BJ (cell line): ENCODE measurements around the gene NFKBIB. TPM values are rescaled to one million over a fixed set of nuclear protein-coding genes. Genes with fewer than 3 reads are reported as not detected.

Source experiments
- CTCF ChIA-PET: fragments of 350-600 bp; formaldehyde crosslinking; extraction: SDS; loops from one replicate; lab custom pipeline; 2021; ENCODE audit warnings: antibody characterized with exemption, inconsistent platforms; lab: Yijun Ruan, JAX
- POLR2A ChIA-PET: fragments of 300-600 bp; sonication (Branson Sonifier 250); formaldehyde crosslinking; extraction: SDS; loops from one replicate; lab custom pipeline; 2021; ENCODE audit warnings: antibody characterized with exemption; lab: Charles Lee
- DNase-seq: peaks from one replicate; pipeline ENCODE4 v3.0.0-alpha.2; 2011; ENCODE audit warnings: low read depth
- H3K27me3 ChIP-seq: 2 replicates; pipeline ENCODE4 v1.6.0; 2011; ENCODE audit warnings: low read length; ENCODE audit not compliant: control insufficient read depth, insufficient read depth
- H3K36me3 ChIP-seq: 2 replicates; pipeline ENCODE4 v1.5.1; 2011; ENCODE audit warnings: low read length; ENCODE audit not compliant: control insufficient read depth, insufficient read depth
- H3K4me3 ChIP-seq: 2 replicates; pipeline ENCODE4 v1.5.1; 2011; ENCODE audit warnings: low read depth, mild to moderate bottlenecking, control low read depth, low read length
- polyA plus RNA-seq: library from polyadenylated mRNA; depleted of rRNA; stranded (reverse); fragments of >200 nt; gene quantifications from 2 replicates; pipeline ENCODE4 v1.2.3, GENCODE V29; 2011
- TF ChIP-seq, protein P1 (sequence below): IDR thresholded peaks from 2 replicates; pipeline ENCODE4 v1.5.1; 2011; ENCODE audit warnings: low read depth, mild to moderate bottlenecking, control low read depth, inconsistent platforms, low read length, moderate library complexity; ENCODE audit not compliant: insufficient read depth

The NFKBIB gene
- polyA plus RNA-seq, 1 experiment = 20.6 TPM

DNA sequence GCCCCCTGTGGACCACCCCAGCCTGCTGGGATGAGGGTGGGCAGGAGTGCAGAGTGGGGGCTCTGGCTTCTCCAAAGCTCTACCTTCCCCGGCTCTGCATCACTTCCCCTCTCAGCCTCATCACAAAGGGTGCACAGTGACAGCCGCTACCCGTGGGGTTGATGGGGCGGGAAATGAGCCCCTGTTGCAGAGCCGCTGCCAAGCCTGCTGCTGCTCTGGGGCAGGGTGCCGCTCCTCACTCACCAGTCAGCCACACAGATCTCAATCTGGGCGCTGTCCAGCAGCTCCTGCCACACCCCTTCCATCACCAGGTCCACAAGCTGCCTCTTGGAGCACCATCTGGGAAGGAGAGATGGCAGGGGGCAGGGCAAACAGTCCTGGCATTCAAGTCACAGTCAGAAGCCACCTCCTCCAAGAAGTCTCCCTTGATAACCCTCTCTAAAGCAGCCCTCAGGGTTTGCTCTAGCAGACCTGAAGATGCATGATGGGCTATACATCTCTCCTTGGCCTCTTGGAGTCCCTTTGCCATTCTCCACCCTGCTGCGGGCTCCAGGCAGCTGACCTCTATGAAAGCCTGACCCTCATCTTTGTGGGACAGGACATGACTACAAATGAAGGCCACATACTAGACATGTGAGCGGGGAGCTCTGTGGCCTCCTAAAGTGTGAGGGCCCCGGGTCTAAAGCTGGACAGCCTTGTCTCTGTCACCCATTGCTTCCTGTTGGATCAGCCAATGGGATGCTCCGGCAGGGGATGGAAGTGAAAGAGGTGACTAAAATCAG, 46.7 kb downstream of the NFKBIB start:
- no peak overlapping the region for H3K4me3 ChIP-seq
- CTCF ChIA-PET = interaction anchor here (2.3 kb wide), 1 partner anchor 16 kb away, joined by 7 read pairs; no protein-coding TSS in a partner anchor
- H3K27me3 ChIP-seq = no peaks in the 10 kb centered on the region
- DNase-seq = no peak
- peaks cover 5% of the 10 kb centered on the region for H3K36me3 ChIP-seq
- TF ChIP-seq, protein P1, sequence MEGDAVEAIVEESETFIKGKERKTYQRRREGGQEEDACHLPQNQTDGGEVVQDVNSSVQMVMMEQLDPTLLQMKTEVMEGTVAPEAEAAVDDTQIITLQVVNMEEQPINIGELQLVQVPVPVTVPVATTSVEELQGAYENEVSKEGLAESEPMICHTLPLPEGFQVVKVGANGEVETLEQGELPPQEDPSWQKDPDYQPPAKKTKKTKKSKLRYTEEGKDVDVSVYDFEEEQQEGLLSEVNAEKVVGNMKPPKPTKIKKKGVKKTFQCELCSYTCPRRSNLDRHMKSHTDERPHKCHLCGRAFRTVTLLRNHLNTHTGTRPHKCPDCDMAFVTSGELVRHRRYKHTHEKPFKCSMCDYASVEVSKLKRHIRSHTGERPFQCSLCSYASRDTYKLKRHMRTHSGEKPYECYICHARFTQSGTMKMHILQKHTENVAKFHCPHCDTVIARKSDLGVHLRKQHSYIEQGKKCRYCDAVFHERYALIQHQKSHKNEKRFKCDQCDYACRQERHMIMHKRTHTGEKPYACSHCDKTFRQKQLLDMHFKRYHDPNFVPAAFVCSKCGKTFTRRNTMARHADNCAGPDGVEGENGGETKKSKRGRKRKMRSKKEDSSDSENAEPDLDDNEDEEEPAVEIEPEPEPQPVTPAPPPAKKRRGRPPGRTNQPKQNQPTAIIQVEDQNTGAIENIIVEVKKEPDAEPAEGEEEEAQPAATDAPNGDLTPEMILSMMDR = no peak
- POLR2A ChIA-PET = no interaction called here

DNA sequence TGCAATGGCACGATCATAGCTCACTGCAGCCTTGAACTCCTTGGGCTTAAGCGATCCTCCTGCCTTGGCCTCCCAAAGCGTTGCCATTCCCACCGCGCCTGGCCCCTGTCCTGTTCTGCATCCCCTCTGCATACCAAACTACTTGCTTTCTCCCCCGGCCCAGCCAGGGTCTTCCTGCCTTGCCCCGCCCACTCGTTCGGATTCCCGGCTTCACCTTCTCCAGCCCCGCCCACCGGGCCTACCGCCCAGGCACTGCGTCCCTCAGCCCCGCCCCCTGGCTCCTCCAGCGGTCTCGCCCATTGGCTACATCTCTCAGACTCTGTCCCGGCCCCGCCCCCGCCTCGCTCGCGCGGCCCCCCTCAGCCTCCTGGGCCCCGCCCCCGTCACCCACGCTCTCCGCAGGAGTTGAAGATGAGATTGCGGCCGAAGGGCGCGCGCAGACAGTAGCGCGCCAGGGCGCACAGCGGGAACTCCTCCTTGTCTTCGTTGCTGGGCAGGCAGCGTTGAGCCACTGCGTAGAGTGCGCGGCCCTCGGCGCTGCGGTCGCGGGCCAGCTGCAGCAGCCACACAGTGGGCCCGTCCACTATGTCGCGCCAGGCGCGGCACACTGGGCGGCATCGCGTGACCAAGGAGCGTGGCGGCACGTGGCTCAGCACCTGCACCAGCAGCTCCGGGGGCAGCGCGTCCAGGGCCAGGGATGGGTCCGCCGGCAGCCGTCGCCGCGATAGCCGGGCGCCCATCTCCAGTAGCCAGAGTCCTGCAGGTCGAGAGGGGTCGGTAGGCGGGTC, 50.0 kb downstream of the NFKBIB start:
- Histone ChIP-seq H3K27me3 (no peaks in the 10 kb centered on the region), H3K4me3 (peak overlapping the region; percentile 31), H3K36me3 (peaks cover 7% of the 10 kb centered on the region)
- DNase-seq = no peak
- ChIA-PET CTCF (interaction anchor here (1.7 kb wide), 1 partner anchor 19 kb away, joined by 8 read pairs; the partner anchor contains the start of genes MRPS12 and SARS2), POLR2A (interaction anchor here (0.6 kb wide), 1 partner anchor 51 kb away, joined by 3 read pairs; no protein-coding TSS in a partner anchor)
- TF ChIP-seq, protein P1 = no peak

DNA sequence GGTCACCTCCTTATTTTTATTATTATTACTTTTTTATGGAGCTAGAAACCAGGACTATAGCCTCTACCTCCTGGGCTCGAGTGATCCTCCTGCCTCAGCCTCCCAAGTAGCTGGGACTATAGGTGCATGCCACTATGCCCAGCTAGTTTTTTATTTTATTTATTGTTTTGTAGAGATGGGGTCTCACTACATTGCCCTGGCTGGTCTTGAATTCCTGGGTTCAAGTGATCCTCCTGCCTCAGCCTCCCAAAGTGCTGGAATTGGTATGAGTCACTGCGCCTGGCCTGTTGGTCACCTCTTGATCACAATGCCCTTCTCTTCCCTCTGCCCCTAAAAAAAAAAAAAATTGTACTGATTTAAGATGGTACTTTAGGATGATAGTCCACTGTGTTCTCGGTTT, 51.4 kb downstream of the NFKBIB start:
- no peaks in the 10 kb centered on the region for H3K27me3 ChIP-seq
- H3K36me3 ChIP-seq = peaks cover 5% of the 10 kb centered on the region
- H3K4me3 ChIP-seq = no peak overlapping the region
- TF ChIP-seq, protein P1 = no peak
- CTCF ChIA-PET = interaction anchor here (1.7 kb wide), 1 partner anchor 20 kb away, joined by 8 read pairs; the partner anchor contains the start of genes MRPS12 and SARS2
- DNase-seq = no peak
- POLR2A ChIA-PET = no interaction called here

DNA sequence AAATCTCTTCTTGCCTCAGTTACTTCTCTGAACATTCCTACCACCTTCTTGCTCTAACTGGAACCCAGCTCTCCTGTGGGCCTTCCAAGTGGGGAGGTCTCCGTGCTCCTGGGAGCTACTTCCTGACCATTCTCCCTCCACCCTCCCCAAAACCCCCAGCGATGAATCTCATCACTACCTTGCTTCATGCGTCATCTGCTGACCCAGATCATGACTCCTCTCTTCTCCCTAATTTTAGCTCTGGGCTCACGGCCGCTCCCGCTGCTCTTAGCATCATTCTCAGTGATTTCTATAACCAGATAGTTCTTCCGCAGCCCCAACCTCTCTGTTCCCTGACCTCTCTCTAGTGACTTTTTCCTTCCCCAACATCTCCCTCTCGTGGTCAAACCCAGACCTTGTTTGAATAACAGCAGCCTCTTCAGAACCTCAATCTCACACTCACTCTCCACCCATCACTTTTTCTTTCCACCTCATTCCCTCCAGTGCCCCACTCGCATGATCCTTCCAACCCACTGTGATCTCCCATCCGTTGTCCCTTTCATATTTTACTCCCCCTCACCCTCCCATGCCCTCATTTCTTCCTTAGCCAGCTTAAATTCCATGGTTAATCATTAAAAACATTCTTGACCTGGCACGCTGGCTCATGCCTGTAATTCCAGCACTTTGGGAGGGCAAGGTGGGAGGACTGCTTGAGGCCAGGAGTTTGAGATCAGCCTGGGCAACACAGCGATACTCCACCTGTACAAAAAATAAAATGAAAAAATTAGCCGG, 52.8 kb downstream of the NFKBIB start:
- H3K4me3 ChIP-seq = no peak overlapping the region
- DNase-seq = no peak
- POLR2A ChIA-PET = no interaction called here

More for the DNA sequence above, 52.8 kb downstream of the NFKBIB start:
- CTCF ChIA-PET = interaction anchor here (0.5 to 2.9 kb wide), 5 partner anchors 9 to 100 kb away, joined by 3 to 9 read pairs (median 4); partner anchors contain the start of genes MRPS12 and SARS2
- H3K36me3 ChIP-seq = peaks cover 3% of the 10 kb centered on the region
- no peaks in the 10 kb centered on the region for H3K27me3 ChIP-seq
- TF ChIP-seq, protein P1 = peak; percentile 9; the same call in 1 of the 2 replicates
